ENCODE results near the gene PCBP4.

- TF ChIP-seq CTCF (IDR thresholded peaks at IDR 0.05) (peak in 4 of 6 experiments; percentile 27 to 46 (median 38)), POLR2A (IDR thresholded peaks at IDR 0.05) (peak; percentile 54 to 61)
These were observed 28.3 kb upstream of the PCBP4 start, which contains the start of gene RPL29 for GRCh38 chr3:51995346-51996163.
